ENCODE measurements around the gene CARD18.

CARD18 gene, protein sequence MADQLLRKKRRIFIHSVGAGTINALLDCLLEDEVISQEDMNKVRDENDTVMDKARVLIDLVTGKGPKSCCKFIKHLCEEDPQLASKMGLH

DNA sequence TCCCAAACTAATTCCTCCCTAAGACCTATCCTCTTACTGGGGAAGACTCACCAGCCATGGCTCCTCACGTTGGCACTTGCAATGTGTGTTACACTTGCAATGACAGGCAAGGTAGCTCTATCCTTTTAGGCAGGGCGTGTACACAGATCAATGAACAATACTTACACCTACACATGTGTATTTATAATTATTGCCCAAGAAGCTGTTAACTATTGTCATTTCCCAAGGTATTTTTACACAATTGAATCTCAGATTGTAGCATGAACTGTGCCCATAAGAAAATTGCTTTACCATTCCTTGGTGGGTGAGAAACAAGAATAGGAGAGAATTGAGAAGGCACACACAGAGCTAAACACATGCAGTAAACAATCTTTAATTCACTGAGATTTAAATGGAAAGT is at the start of gene CARD18:
Gene CARD18 (minus strand): TSS at position 101 of the 400 bp plus-strand sequence. CDS start 43 bp downstream, at position 58.
- no peak for DNase-seq (ENCODE audit: low read depth in 2 of 2)
- no peak within 1 kb of the TSS for H3K4me3 ChIP-seq (replicated peaks in 1 of 2; ENCODE audit: low read depth in 2 of 2, low read length in 2 of 2)
- TF ChIP-seq, protein P1, sequence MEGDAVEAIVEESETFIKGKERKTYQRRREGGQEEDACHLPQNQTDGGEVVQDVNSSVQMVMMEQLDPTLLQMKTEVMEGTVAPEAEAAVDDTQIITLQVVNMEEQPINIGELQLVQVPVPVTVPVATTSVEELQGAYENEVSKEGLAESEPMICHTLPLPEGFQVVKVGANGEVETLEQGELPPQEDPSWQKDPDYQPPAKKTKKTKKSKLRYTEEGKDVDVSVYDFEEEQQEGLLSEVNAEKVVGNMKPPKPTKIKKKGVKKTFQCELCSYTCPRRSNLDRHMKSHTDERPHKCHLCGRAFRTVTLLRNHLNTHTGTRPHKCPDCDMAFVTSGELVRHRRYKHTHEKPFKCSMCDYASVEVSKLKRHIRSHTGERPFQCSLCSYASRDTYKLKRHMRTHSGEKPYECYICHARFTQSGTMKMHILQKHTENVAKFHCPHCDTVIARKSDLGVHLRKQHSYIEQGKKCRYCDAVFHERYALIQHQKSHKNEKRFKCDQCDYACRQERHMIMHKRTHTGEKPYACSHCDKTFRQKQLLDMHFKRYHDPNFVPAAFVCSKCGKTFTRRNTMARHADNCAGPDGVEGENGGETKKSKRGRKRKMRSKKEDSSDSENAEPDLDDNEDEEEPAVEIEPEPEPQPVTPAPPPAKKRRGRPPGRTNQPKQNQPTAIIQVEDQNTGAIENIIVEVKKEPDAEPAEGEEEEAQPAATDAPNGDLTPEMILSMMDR (IDR thresholded peaks at IDR 0.05; ENCODE audit: low read depth, low read length), result no peak

DNA sequence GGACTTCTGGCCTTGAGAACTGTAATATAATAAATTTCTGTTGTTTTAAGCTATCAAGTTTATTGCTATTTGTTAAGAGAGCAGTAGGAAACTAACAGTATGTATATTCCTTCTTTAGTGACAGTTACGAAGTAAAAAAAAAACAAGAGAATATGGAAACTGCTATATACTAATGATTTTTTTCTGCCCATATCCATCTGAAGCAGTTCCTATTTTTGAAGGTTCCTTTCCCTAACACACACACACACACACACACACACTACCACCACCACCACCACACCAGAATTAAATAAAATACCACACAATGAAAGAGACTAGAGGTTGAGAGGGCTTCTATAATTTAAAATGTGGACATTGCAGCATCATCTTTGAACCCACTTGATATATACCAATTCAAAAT is 44.4 kb upstream of the CARD18 start:
- TF ChIP-seq, protein P1 (IDR thresholded peaks at IDR 0.05; ENCODE audit: low read depth, low read length), result no peak
- DNase-seq (ENCODE audit: low read depth in 2 of 2), result no peak
- no peak overlapping the region for H3K4me3 ChIP-seq (replicated peaks in 1 of 2; ENCODE audit: low read depth in 2 of 2, low read length in 2 of 2)

DNA sequence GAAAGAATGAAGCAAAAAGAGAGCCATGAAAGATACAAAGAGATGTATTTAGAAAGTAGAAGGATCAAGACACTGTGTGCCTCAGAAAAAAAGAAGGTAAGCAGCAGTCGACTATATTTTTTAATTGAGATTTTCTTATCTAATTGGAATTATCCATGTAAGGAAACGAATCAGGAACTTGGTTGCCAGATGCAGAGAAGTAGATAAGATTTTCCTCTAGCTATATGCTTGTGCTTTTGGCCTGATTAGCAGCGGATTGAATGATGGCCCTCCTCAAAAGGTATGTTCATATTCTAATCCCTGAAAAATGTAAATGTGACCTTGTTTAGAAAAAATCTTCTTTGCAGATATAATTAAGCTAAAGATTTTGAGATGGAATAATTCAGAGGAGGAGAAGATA is 43.9 kb upstream of the CARD18 start:
- DNase-seq (ENCODE audit: low read depth in 2 of 2), result no peak
- no peak overlapping the region for H3K4me3 ChIP-seq (replicated peaks in 1 of 2; ENCODE audit: low read depth in 2 of 2, low read length in 2 of 2)
- TF ChIP-seq, protein P1 (IDR thresholded peaks at IDR 0.05; ENCODE audit: low read depth, low read length), result no peak

DNA sequence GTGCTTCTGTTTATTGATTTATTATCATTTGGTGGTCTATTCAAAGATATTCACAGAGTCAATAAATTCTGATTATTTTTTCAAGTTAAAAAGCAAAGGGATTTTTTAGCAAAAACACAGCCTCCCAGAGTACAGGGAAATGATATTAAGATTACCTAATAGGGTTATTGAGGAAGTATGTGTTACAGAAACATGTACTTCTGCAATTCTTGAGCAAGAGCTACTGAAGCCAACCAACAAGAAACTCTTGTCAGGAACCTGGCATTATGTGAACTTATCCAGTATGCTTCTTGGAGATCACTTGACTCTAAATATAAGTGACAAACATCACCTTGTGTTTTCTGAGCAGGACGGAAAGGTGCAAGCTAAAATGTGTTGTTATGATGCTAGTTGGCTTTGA is 42.0 kb upstream of the CARD18 start:
- H3K4me3 ChIP-seq (replicated peaks in 1 of 2; ENCODE audit: low read depth in 2 of 2, low read length in 2 of 2), result no peak overlapping the region
- peak; percentile 72 to 74 for DNase-seq (ENCODE audit: low read depth in 2 of 2)
- TF ChIP-seq, protein P1 (IDR thresholded peaks at IDR 0.05; ENCODE audit: low read depth, low read length), result no peak

DNA sequence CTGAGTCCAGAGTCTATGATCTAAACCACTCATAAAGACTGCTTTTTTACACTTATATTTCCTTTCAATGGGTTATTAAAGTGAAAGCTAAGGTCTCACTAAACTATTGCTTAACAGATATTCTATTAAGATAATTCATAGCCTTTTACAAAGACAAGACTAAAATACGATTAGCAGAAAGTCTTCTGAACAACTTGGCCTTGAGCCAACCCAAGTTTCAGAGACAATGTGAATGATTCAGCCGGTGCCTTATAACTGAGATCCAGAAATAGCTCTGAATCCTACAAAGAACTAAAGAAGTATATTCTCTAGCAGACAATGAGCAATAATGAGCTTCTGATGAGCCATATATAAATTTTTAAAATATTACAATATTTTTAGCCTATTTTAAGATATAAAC is 41.5 kb upstream of the CARD18 start:
- DNase-seq (ENCODE audit: low read depth in 2 of 2), result peak; percentile 82 to 94
- H3K4me3 ChIP-seq (replicated peaks in 1 of 2; ENCODE audit: low read depth in 2 of 2, low read length in 2 of 2), result no peak overlapping the region
- TF ChIP-seq, protein P1 (IDR thresholded peaks at IDR 0.05; ENCODE audit: low read depth, low read length), result no peak

DNA sequence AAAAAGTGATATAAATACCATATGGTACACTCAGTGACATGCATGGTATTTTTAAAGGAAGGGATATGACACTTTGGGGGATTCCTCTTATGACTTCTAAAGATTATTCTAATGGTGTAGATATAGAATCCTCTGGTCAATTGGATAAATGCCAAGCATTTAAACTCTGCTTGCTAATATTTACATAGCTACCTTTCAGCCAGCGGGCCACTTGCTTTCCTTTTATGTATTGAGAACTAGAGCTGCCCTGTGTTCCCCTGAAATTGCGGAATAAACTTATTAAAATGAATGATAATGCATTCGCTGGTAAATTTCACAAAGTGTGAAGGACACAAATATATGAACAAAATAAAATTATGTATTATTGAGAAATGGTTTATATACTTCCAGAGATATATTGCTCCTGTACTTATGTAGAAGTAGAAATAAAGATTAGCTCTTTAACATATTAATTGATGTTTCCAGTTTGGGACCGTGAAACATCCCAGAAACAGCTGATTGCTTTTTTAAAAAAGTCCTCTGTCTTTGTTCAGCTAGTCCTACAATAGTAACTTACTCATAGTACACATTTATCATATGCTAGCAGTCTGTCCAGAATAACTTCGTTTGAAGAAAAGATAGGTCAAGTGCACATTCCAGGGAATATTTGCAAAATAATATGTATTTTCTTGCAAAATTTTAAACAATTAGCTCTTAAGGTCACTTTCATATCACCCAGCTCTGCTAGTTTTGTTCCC is 40.1 kb upstream of the CARD18 start:
- no peak overlapping the region for H3K4me3 ChIP-seq (replicated peaks in 1 of 2; ENCODE audit: low read depth in 2 of 2, low read length in 2 of 2)
- TF ChIP-seq, protein P1 (IDR thresholded peaks at IDR 0.05; ENCODE audit: low read depth, low read length), result no peak
- DNase-seq (ENCODE audit: low read depth in 2 of 2), result no peak

Data from cardiac fibroblast (primary cell).